HepG2 (cell line): Measurements from ENCODE around the gene LSM10. TPM values are rescaled to one million over a fixed set of nuclear protein-coding genes. Genes with fewer than 3 reads are reported as not detected.

Experiments used
- FOXA1 ChIP-seq, 2 experiments: fragments of 450-650 bp in 1 of 2; sonication (generic) in 1 of 2; formaldehyde crosslinking in 1 of 2; IDR thresholded peaks; 2 replicates each; pipeline versions ENCODE4 v1.4.0 to v1.6.1; 2016 to 2020; ENCODE audit warnings: missing genetic modification reagents in 1 of 2
- GATAD2A ChIP-seq: IDR thresholded peaks from 2 replicates; pipeline ENCODE4 v1.6.1; 2016
- GFI1 ChIP-seq: sonication (generic); formaldehyde crosslinking; IDR thresholded peaks from 2 replicates; pipeline ENCODE4 v1.5.0; 2020; ENCODE audit warnings: missing genetic modification reagents, mild to moderate bottlenecking, borderline replicate concordance
- HDAC2 ChIP-seq: sonication (generic); formaldehyde crosslinking; IDR thresholded peaks from 2 replicates; pipeline ENCODE4 v1.4.0; 2020; ENCODE audit warnings: missing genetic modification reagents
- NR2F2 ChIP-seq: IDR thresholded peaks from 2 replicates; pipeline ENCODE4 v1.6.1; 2012; ENCODE audit warnings: low read depth, inconsistent platforms, borderline replicate concordance
- RBM22 ChIP-seq: fragments of 200-400 bp; formaldehyde crosslinking; optimal IDR thresholded peaks from 2 replicates; pipeline ENCODE3; 2017; ENCODE audit warnings: mild to moderate bottlenecking, low read length, moderate library complexity
- SIX1 ChIP-seq: sonication (generic); formaldehyde crosslinking; IDR thresholded peaks from 2 replicates; pipeline ENCODE4 v1.4.0; 2020; ENCODE audit warnings: missing genetic modification reagents, borderline replicate concordance
- SOX6 ChIP-seq, 2 experiments: fragments of 450-650 bp in 1 of 2; sonication (generic) in 1 of 2; formaldehyde crosslinking in 1 of 2; IDR thresholded peaks; 2 replicates each; pipeline versions ENCODE4 v1.4.0 to v1.6.1; 2017 to 2020; ENCODE audit warnings: antibody characterized with exemption in 1 of 2, mild to moderate bottlenecking in 1 of 2, missing genetic modification reagents in 1 of 2
- ZNF362 ChIP-seq: sonication (generic); formaldehyde crosslinking; IDR thresholded peaks from 2 replicates; pipeline ENCODE4 v1.4.0; 2020; ENCODE audit warnings: missing genetic modification reagents, mild to moderate bottlenecking, borderline replicate concordance
- ZNF841 ChIP-seq: sonication (generic); formaldehyde crosslinking; IDR thresholded peaks from 2 replicates; pipeline ENCODE4 v1.8.1; 2023; ENCODE audit warnings: missing genetic modification reagents, borderline replicate concordance
- polyA plus RNA-seq, 8 experiments: library from polyadenylated mRNA; depleted of rRNA in 3 of 8; stranded (reverse) in 7 of 8; unstranded in 1 of 8; fragments of >200 nt; fragmentation: Illumina TruSeq in 4 of 8; extraction: Trizol in 4 of 8; gene quantifications; 2 replicates each; pipeline versions ENCODE4 v1.2.1 to v1.2.3, GENCODE V29; 2011 to 2016; ENCODE audit warnings: low read depth in 4 of 8, missing spikeins in 1 of 8, mixed read lengths in 1 of 8; ENCODE audit not compliant: insufficient read depth in 1 of 8
- total RNA-seq, 5 experiments: library from RNA; depleted of rRNA; stranded (reverse); fragments of >200 nt; fragmentation: Illumina TruSeq; extraction: Trizol; gene quantifications; 2 replicates each; pipeline ENCODE4 v1.2.3, GENCODE V29; 2016; ENCODE audit warnings: low read depth in 1 of 5
- TF ChIP-seq, protein P1 (sequence below): sonication (generic); formaldehyde crosslinking; IDR thresholded peaks from 2 replicates; pipeline ENCODE4 v1.4.0; 2020; ENCODE audit warnings: mild to moderate bottlenecking, missing genetic modification reagents, borderline replicate concordance

Gene LSM10
- total and polyA plus RNA-seq, 2 of the 13 experiments (the other 11 are each of a cell fraction or from before 2014, with no cell fraction given) = 14.0 to 52.0 TPM

DNA sequence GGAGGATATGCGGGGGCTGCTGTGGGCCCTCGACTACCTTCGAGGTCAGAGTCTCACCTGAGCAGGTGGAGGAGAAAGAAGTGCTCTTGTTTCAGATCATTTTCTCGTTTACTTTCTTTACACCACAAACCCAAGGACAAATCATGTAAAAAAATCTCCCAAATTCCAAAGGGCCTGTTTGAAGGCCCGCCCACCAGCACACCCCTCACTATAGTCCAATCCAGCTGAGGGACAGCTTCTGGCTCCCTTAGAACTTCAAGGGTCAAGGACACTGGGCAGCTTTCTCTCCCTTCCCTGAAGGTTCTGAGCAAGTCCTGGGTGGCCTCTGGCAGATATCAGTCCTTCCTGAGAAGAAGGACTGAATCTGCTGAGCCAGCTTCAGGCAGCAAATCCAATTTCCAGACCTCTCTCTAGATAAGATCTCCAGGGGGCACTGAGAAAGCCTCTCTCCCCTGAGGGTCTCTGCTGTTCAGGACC, 17.5 kb downstream of the LSM10 start (continued):
- TF ChIP-seq, protein P1, sequence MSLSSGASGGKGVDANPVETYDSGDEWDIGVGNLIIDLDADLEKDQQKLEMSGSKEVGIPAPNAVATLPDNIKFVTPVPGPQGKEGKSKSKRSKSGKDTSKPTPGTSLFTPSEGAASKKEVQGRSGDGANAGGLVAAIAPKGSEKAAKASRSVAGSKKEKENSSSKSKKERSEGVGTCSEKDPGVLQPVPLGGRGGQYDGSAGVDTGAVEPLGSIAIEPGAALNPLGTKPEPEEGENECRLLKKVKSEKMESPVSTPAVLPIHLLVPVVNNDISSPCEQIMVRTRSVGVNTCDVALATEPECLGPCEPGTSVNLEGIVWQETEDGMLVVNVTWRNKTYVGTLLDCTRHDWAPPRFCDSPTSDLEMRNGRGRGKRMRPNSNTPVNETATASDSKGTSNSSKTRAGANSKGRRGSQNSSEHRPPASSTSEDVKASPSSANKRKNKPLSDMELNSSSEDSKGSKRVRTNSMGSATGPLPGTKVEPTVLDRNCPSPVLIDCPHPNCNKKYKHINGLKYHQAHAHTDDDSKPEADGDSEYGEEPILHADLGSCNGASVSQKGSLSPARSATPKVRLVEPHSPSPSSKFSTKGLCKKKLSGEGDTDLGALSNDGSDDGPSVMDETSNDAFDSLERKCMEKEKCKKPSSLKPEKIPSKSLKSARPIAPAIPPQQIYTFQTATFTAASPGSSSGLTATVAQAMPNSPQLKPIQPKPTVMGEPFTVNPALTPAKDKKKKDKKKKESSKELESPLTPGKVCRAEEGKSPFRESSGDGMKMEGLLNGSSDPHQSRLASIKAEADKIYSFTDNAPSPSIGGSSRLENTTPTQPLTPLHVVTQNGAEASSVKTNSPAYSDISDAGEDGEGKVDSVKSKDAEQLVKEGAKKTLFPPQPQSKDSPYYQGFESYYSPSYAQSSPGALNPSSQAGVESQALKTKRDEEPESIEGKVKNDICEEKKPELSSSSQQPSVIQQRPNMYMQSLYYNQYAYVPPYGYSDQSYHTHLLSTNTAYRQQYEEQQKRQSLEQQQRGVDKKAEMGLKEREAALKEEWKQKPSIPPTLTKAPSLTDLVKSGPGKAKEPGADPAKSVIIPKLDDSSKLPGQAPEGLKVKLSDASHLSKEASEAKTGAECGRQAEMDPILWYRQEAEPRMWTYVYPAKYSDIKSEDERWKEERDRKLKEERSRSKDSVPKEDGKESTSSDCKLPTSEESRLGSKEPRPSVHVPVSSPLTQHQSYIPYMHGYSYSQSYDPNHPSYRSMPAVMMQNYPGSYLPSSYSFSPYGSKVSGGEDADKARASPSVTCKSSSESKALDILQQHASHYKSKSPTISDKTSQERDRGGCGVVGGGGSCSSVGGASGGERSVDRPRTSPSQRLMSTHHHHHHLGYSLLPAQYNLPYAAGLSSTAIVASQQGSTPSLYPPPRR = no peak
- TF ChIP-seq GATAD2A (CRISPR knock-in tag) (peak; percentile 57; the same call in 1 of the 2 replicates), ZNF841 (no peak), SIX1 (CRISPR knock-in tag) (peak; percentile 12; the same call in 1 of the 2 replicates), ZNF362 (CRISPR knock-in tag) (peak; percentile 80; the same call in 1 of the 2 replicates), NR2F2 (peak; percentile 44; the same call in 1 of the 2 replicates), GFI1 (CRISPR knock-in tag) (peak; percentile 81), HDAC2 (CRISPR knock-in tag) (peak; percentile 33; the same call in 1 of the 2 replicates), RBM22 (peak; percentile 20), FOXA1 (IDR thresholded peaks at IDR 0.05) (no peak), FOXA1 (CRISPR knock-in tag; IDR thresholded peaks at IDR 0.05) (0 out of 2 replicates have a peak, but pooled peaks have one; percentile 13), SOX6 (IDR thresholded peaks at IDR 0.05) (no peak), SOX6 (CRISPR knock-in tag; IDR thresholded peaks at IDR 0.05) (peak; percentile 26; the same call in 1 of the 2 replicates)
